ENCODE measurements around the gene KEAP1. TPM values are rescaled to one million over a fixed set of nuclear protein-coding genes. Genes with fewer than 3 reads are reported as not detected.
A peak's percentile ranks its signal among the peaks of the same experiment; 100 is the strongest.
"Not testable (repeated sequence)": the region's sequence is repeated elsewhere in the genome, so short reads cannot be mapped to it uniquely, and the experiment has no call there.

Gene KEAP1
- total and polyA plus RNA-seq, 10 of the 15 experiments (the other 5 are each of a cell fraction or from before 2014, with no cell fraction given) = 1.4 to 87.7 (median 48.6) TPM

DNA sequence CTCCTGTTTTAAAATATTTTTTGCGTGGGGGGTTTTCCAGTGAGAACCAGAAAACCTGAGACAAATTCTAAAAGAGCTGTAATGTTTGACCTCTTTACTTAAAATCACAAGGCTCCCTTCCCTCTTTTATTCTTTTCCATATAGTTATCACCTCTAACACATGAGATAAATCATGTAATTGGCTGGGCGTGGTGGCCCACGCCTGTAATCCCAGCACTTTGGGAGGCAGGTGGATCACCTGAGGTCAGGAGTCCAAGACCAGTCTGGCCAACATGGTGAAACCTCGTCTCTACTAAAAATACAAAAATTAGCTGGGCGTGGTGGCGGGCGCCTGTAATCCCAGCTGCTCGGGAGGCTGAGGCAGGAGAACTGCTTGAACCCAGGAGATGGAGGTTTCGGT lies 47.9 kb upstream of the KEAP1 start:
- intact Hi-C loops (cut with micrococcal nuclease; ENCODE audit: unreplicated experiment); in situ Hi-C loops (cut with MboI); POLR2A ChIA-PET; H3K27ac ChIP-seq (ENCODE audit: control insufficient read depth, insufficient read depth); H3K9ac ChIP-seq (ENCODE audit: control insufficient read depth, insufficient read depth, low read length); ATAC-seq; H3K4me2 ChIP-seq (ENCODE audit: control insufficient read depth, insufficient read depth); SMC1A ChIA-PET (ENCODE audit: uncharacterized antibody, unreplicated experiment); RAD21 ChIA-PET (ENCODE audit: unreplicated experiment); H2AFZ ChIP-seq (ENCODE audit: control insufficient read depth, low read depth, low read length); FAIRE-seq; H3K27me3 ChIP-seq (replicated peaks in 1 of 2; ENCODE audit: control insufficient read depth in 2 of 2, insufficient read depth in 2 of 2, low read length in 1 of 2); H4K20me1 ChIP-seq (ENCODE audit: control insufficient read depth, insufficient read depth); BruUV-seq (replicated peaks); H3K9me3 ChIP-seq (replicated peaks; ENCODE audit: control insufficient read depth, insufficient read depth, low read length); DNase-seq (ENCODE audit: low read depth, low spot score); H3K4me3 ChIP-seq; H3K79me2 ChIP-seq (ENCODE audit: control insufficient read depth, insufficient read depth, low read length): not testable (repeated sequence)
- CTCF ChIA-PET = interaction anchor here (0.7 to 1.8 kb wide), 4 partner anchors 9 to 270 kb away, joined by 3 to 4 read pairs (median 4); no protein-coding TSS in a partner anchor
- WGBS (ENCODE audit: insufficient coverage, insufficient replicate concordance, low lambda C conversion rate, missing lambda C conversion rate) = 98% methylated on average over 9 of the region's 9 CpGs
- Histone ChIP-seq H3K36me3 (ENCODE audit: control insufficient read depth in 2 of 2, insufficient read depth in 2 of 2, low read length in 1 of 2) (peaks cover 25 to 26% of the 10 kb centered on the region in 2 experiments), H3K4me1 (ENCODE audit: control insufficient read depth, insufficient read depth, low read length) (peaks cover 46% of the 10 kb centered on the region)

DNA sequence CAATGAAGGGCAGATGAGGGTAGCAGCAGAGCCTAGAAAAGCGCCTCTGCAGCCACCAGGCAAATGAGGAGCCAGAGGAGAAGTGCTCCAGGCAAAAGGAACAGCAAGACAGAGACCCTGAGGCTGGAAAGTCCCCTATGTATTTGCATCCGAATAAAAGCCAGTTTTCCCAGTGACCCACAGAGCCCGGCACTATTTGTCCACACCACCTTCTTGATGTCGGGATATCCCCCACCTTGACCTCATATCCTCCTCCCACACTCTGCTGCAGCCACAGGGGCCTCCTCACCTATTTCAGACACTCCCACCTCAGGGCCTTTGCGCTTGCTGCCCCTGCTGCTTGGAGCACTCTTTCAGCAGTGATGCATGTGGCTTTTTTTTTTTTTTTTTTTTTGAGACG lies 47.2 kb upstream of the KEAP1 start:
- Histone ChIP-seq H3K9ac (ENCODE audit: control insufficient read depth, insufficient read depth, low read length) (no peak overlapping the region), H3K9me3 (replicated peaks; ENCODE audit: control insufficient read depth, insufficient read depth, low read length) (no peaks in the 10 kb centered on the region; the same call in 2 of the 3 replicates), H3K4me3 (no peak overlapping the region), H3K79me2 (ENCODE audit: control insufficient read depth, insufficient read depth, low read length) (no peaks in the 10 kb centered on the region; the same call in 1 of the 2 replicates), H3K4me2 (ENCODE audit: control insufficient read depth, insufficient read depth) (no peak overlapping the region), H3K27me3 (replicated peaks in 1 of 2; ENCODE audit: control insufficient read depth in 2 of 2, insufficient read depth in 2 of 2, low read length in 1 of 2) (no peaks in the 10 kb centered on the region), H4K20me1 (ENCODE audit: control insufficient read depth, insufficient read depth) (no peaks in the 10 kb centered on the region), H3K27ac (ENCODE audit: control insufficient read depth, insufficient read depth) (peak overlapping the region; percentile 42), H2AFZ (ENCODE audit: control insufficient read depth, low read depth, low read length) (no peak overlapping the region), H3K4me1 (ENCODE audit: control insufficient read depth, insufficient read depth, low read length) (peaks cover 42% of the 10 kb centered on the region), H3K36me3 (ENCODE audit: control insufficient read depth in 2 of 2, insufficient read depth in 2 of 2, low read length in 1 of 2) (peaks cover 22 to 25% of the 10 kb centered on the region in 2 experiments)
- peak; percentile 51 for ATAC-seq
- ChIA-PET SMC1A (ENCODE audit: uncharacterized antibody, unreplicated experiment) (no interaction called here), POLR2A (no interaction called here), RAD21 (ENCODE audit: unreplicated experiment) (no interaction called here), CTCF (interaction anchor here (1.8 kb wide), 1 partner anchor 271 kb away, joined by 4 read pairs; no protein-coding TSS in a partner anchor)
- no TSS peak for BruUV-seq (replicated peaks)
- intact Hi-C loops (cut with micrococcal nuclease; ENCODE audit: unreplicated experiment) = no loop called here
- FAIRE-seq = peak; percentile 78
- in situ Hi-C loops (cut with MboI) = no loop called here
- no peak for DNase-seq (ENCODE audit: low read depth, low spot score)
- WGBS (ENCODE audit: insufficient coverage, insufficient replicate concordance, low lambda C conversion rate, missing lambda C conversion rate) = 54% methylated on average over 5 of the region's 6 CpGs
- TF ChIP-seq SIX5 (IDR thresholded peaks at IDR 0.05; ENCODE audit: low read depth, low read length, severe bottlenecking) (no peak), EGR1 (IDR thresholded peaks at IDR 0.05; ENCODE audit: borderline replicate concordance in 1 of 2, low read depth in 2 of 2, low read length in 2 of 2) (peak in 1 of 2 experiments; percentile 55; a peak in 1 of 3 replicates), RUNX3 (IDR thresholded peaks at IDR 0.05; ENCODE audit: low read length) (peak; percentile 60; the same call in 1 of the 2 replicates), CBX5 (IDR thresholded peaks at IDR 0.05; ENCODE audit: low read depth) (no peak), JUND (IDR thresholded peaks at IDR 0.05; ENCODE audit: low read depth, low read length) (no peak), IKZF1 (conservative IDR thresholded peaks at IDR 0.05) (peak; percentile 71), NR2F1 (conservative IDR thresholded peaks at IDR 0.05) (peak; percentile 57), SMARCA5 (IDR thresholded peaks at IDR 0.05) (0 out of 2 replicates have a peak, but pooled peaks have one; percentile 33), YY1 (IDR thresholded peaks at IDR 0.05; ENCODE audit: low read depth, low read length) (0 out of 2 replicates have a peak, but pooled peaks have one; percentile 12)
- TF ChIP-seq, protein P1, sequence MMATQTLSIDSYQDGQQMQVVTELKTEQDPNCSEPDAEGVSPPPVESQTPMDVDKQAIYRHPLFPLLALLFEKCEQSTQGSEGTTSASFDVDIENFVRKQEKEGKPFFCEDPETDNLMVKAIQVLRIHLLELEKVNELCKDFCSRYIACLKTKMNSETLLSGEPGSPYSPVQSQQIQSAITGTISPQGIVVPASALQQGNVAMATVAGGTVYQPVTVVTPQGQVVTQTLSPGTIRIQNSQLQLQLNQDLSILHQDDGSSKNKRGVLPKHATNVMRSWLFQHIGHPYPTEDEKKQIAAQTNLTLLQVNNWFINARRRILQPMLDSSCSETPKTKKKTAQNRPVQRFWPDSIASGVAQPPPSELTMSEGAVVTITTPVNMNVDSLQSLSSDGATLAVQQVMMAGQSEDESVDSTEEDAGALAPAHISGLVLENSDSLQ (IDR thresholded peaks at IDR 0.05) = peak; percentile 85
- TF ChIP-seq, protein P2, sequence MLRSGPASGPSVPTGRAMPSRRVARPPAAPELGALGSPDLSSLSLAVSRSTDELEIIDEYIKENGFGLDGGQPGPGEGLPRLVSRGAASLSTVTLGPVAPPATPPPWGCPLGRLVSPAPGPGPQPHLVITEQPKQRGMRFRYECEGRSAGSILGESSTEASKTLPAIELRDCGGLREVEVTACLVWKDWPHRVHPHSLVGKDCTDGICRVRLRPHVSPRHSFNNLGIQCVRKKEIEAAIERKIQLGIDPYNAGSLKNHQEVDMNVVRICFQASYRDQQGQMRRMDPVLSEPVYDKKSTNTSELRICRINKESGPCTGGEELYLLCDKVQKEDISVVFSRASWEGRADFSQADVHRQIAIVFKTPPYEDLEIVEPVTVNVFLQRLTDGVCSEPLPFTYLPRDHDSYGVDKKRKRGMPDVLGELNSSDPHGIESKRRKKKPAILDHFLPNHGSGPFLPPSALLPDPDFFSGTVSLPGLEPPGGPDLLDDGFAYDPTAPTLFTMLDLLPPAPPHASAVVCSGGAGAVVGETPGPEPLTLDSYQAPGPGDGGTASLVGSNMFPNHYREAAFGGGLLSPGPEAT (IDR thresholded peaks at IDR 0.05; ENCODE audit: low read depth) = peak; percentile 48; the same call in 1 of the 2 replicates
- TF ChIP-seq, protein P3, sequence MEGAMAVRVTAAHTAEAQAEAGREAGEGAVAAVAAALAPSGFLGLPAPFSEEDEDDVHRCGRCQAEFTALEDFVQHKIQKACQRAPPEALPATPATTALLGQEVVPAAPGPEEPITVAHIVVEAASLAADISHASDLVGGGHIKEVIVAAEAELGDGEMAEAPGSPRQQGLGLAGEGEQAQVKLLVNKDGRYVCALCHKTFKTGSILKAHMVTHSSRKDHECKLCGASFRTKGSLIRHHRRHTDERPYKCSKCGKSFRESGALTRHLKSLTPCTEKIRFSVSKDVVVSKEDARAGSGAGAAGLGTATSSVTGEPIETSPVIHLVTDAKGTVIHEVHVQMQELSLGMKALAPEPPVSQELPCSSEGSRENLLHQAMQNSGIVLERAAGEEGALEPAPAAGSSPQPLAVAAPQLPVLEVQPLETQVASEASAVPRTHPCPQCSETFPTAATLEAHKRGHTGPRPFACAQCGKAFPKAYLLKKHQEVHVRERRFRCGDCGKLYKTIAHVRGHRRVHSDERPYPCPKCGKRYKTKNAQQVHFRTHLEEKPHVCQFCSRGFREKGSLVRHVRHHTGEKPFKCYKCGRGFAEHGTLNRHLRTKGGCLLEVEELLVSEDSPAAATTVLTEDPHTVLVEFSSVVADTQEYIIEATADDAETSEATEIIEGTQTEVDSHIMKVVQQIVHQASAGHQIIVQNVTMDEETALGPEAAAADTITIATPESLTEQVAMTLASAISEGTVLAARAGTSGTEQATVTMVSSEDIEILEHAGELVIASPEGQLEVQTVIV (IDR thresholded peaks at IDR 0.05; ENCODE audit: borderline replicate concordance, partially characterized antibody) = no peak

Data from GM12878 (cell line).